Measurements from ENCODE around the gene PDCD6IP.

DNA sequence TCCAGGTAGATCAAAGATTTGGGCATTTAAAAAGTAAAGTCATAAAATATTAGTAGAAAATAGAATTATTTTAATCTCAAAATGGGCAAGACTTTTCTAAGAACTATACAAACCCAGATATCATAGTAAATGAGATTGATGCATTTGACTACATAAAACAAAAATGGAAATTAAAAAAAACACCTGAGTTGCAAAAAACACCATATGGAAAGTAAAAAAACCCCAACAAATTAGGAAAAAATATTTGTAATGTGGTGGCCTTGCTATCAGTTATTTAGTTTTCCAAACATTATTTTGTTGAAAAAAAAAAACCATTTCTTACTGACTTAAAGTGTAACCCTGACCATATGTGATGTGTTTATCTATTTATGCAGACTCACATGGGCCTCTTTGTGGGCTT is 97.2 kb downstream of the PDCD6IP start:
- TF ChIP-seq CTCF (IDR thresholded peaks at IDR 0.05 in 8 of 11, conservative IDR thresholded peaks at IDR 0.05 in 3 of 11), result no peak
- TF ChIP-seq POLR2AphosphoS5 (IDR thresholded peaks at IDR 0.05), result no peak
- TF ChIP-seq POLR2A (IDR thresholded peaks at IDR 0.05), result no peak
